TTC549 (cell line): ENCODE measurements around the gene HSDL2.
"Not testable (repeated sequence)": the region's sequence is repeated elsewhere in the genome, so short reads cannot be mapped to it uniquely, and the experiment has no call there.

ENCODE experiments used
- FAIRE-seq: peaks from 2 replicates; lab custom pipeline; 2012; peaks lifted over from hg19 to GRCh38; lab: Jason Lieb, UNC

HSDL2 gene

GRCh38 chr9:112380102-112380824 is at the start of gene HSDL2:
Gene HSDL2, plus strand, starts transcription at chr9:112380108. Its CDS starts 56 bp downstream, at chr9:112380164.
- no peak for FAIRE-seq

- no peak for FAIRE-seq
Measured at GRCh38 chr9:112331674-112331952, 48.3 kb upstream of the HSDL2 start.

GRCh38 chr9:112332214-112332613 is 47.7 kb upstream of the HSDL2 start:
- no peak for FAIRE-seq

- FAIRE-seq: no peak
Measured at GRCh38 chr9:112332674-112332976, 47.3 kb upstream of the HSDL2 start.

- FAIRE-seq: no peak
Measured at GRCh38 chr9:112332977-112333638, 46.8 kb upstream of the HSDL2 start, which contains the start of gene PTBP3. Gene PTBP3, minus strand, starts transcription at chr9:112333619. Its CDS starts 35,754 bp downstream, at chr9:112297865.

GRCh38 chr9:112333639-112334431 is 46.1 kb upstream of the HSDL2 start:
- FAIRE-seq: no peak

GRCh38 chr9:112334432-112334841 is 45.5 kb upstream of the HSDL2 start:
- FAIRE-seq: no peak

GRCh38 chr9:112337547-112337946 is 42.4 kb upstream of the HSDL2 start:
- no peak for FAIRE-seq

GRCh38 chr9:112338561-112338960 is 41.3 kb upstream of the HSDL2 start:
- no peak for FAIRE-seq

- FAIRE-seq: no peak
Measured at GRCh38 chr9:112339886-112340285, 40.0 kb upstream of the HSDL2 start.

- FAIRE-seq: no peak
Measured at GRCh38 chr9:112341730-112342129, 38.2 kb upstream of the HSDL2 start.

- FAIRE-seq: no peak
Measured at GRCh38 chr9:112348257-112349007, 31.5 kb upstream of the HSDL2 start.

GRCh38 chr9:112349008-112349333 is 30.9 kb upstream of the HSDL2 start:
- no peak for FAIRE-seq

- no peak for FAIRE-seq
Measured at GRCh38 chr9:112351184-112351583, 28.7 kb upstream of the HSDL2 start.

GRCh38 chr9:112352209-112352608 is 27.7 kb upstream of the HSDL2 start:
- FAIRE-seq: no peak

GRCh38 chr9:112354081-112354743 is 25.7 kb upstream of the HSDL2 start:
- FAIRE-seq: no peak

GRCh38 chr9:112355427-112355897 is 24.4 kb upstream of the HSDL2 start:
- FAIRE-seq: no peak

GRCh38 chr9:112360047-112360804 is 19.7 kb upstream of the HSDL2 start:
- FAIRE-seq: no peak

- peak; percentile 84 for FAIRE-seq
Measured at GRCh38 chr9:112361601-112362000, 18.3 kb upstream of the HSDL2 start.

GRCh38 chr9:112364761-112365160 is 15.1 kb upstream of the HSDL2 start:
- no peak for FAIRE-seq

- not testable (repeated sequence) for FAIRE-seq
Measured at GRCh38 chr9:112365257-112365656, 14.7 kb upstream of the HSDL2 start.
